Glutamatergic neuron (in vitro differentiated cells): ENCODE results near the gene CACNG6. TPM values are rescaled to one million over a fixed set of nuclear protein-coding genes. Genes with fewer than 3 reads are reported as not detected.

Source experiments
- DNase-seq: peaks from one replicate; pipeline ENCODE4 v3.0.0; 2022
- H3K27ac Mint-ChIP-seq: one replicate; pipeline ENCODE4 v1.8.0; 2020; ENCODE audit warnings: mild to moderate bottlenecking, mixed read lengths, inconsistent platforms; ENCODE audit not compliant: unreplicated experiment
- H3K27me3 Mint-ChIP-seq: one replicate; pipeline ENCODE4 v1.8.0; 2020; ENCODE audit warnings: mild to moderate bottlenecking, moderate library complexity, mixed read lengths, inconsistent platforms; ENCODE audit not compliant: unreplicated experiment
- H3K36me3 Mint-ChIP-seq: one replicate; pipeline ENCODE4 v1.8.0; 2020; ENCODE audit warnings: mild to moderate bottlenecking, mixed read lengths, inconsistent platforms; ENCODE audit not compliant: unreplicated experiment
- H3K4me1 Mint-ChIP-seq: one replicate; pipeline ENCODE4 v1.8.0; 2020; ENCODE audit warnings: mild to moderate bottlenecking, low read depth, mixed read lengths, inconsistent platforms; ENCODE audit not compliant: unreplicated experiment
- H3K4me3 Mint-ChIP-seq: one replicate; pipeline ENCODE4 v1.8.0; 2020; ENCODE audit warnings: mild to moderate bottlenecking, mixed read lengths, inconsistent platforms; ENCODE audit not compliant: unreplicated experiment
- H3K9me3 Mint-ChIP-seq: one replicate; pipeline ENCODE4 v1.8.0; 2020; ENCODE audit warnings: mild to moderate bottlenecking, moderate library complexity, mixed read lengths, inconsistent platforms; ENCODE audit not compliant: unreplicated experiment
- CTCF ChIP-seq: fragments of 200-600 bp; sonication (generic); IDR thresholded peaks from one replicate; pipeline ENCODE4 v1.5.0; 2021; ENCODE audit not compliant: partially characterized antibody, unreplicated experiment
- total RNA-seq: library from RNA; stranded (reverse); fragmentation: NEBNext Ultra II Directional; extraction: Animal tissue kit (Norgen Biotek cat#: 25700); gene quantifications from one replicate; pipeline ENCODE4 v1.2.1, GENCODE V29; 2021; ENCODE audit not compliant: unreplicated experiment

CACNG6 gene
- total RNA-seq, 1 donor from 2014 or later = 0.74 TPM

GRCh38 chr19:53983457-53984289, 7.8 kb upstream of the CACNG6 start:
- Mint-ChIP-seq H3K27me3 (peaks cover 7% of the 10 kb centered on the region), H3K4me1 (peaks cover 6% of the 10 kb centered on the region), H3K9me3 (peaks cover 7% of the 10 kb centered on the region), H3K4me3 (no peak overlapping the region), H3K27ac (no peak overlapping the region), H3K36me3 (peaks cover 12% of the 10 kb centered on the region)
- DNase-seq = no peak
- no peak for TF ChIP-seq CTCF

GRCh38 chr19:53985863-53986262, 5.6 kb upstream of the CACNG6 start:
- no peak for DNase-seq
- no peak for TF ChIP-seq CTCF
- peaks cover 3% of the 10 kb centered on the region for H3K4me1 Mint-ChIP-seq
- H3K4me3 Mint-ChIP-seq = no peak overlapping the region
- H3K9me3 Mint-ChIP-seq = peaks cover 6% of the 10 kb centered on the region
- peaks cover 4% of the 10 kb centered on the region for H3K36me3 Mint-ChIP-seq
- peaks cover 1% of the 10 kb centered on the region for H3K27me3 Mint-ChIP-seq
- H3K27ac Mint-ChIP-seq = no peak overlapping the region

- Mint-ChIP-seq H3K4me3 (no peak overlapping the region), H3K9me3 (peaks cover 4% of the 10 kb centered on the region), H3K36me3 (no peaks in the 10 kb centered on the region), H3K4me1 (peaks cover 3% of the 10 kb centered on the region), H3K27ac (no peak overlapping the region), H3K27me3 (peaks cover 2% of the 10 kb centered on the region)
- TF ChIP-seq CTCF = no peak
- DNase-seq = no peak
Measured at GRCh38 chr19:53988981-53989380, 2.5 kb upstream of the CACNG6 start.

- Mint-ChIP-seq H3K27ac (peak overlapping the region; percentile 48), H3K36me3 (no peaks in the 10 kb centered on the region), H3K4me3 (peak overlapping the region; percentile 41), H3K9me3 (peaks cover 9% of the 10 kb centered on the region), H3K4me1 (peaks cover 6% of the 10 kb centered on the region), H3K27me3 (peaks cover 5% of the 10 kb centered on the region)
- no peak for DNase-seq
- no peak for TF ChIP-seq CTCF
Measured at GRCh38 chr19:53989600-53990533, 1.6 kb upstream of the CACNG6 start.

- H3K4me1 Mint-ChIP-seq = peaks cover 6% of the 10 kb centered on the region
- TF ChIP-seq CTCF = no peak
- H3K36me3 Mint-ChIP-seq = no peaks in the 10 kb centered on the region
- no peak overlapping the region for H3K27ac Mint-ChIP-seq
- H3K9me3 Mint-ChIP-seq = peaks cover 12% of the 10 kb centered on the region
- no peak for DNase-seq
- peak overlapping the region; percentile 70 for H3K4me3 Mint-ChIP-seq
- H3K27me3 Mint-ChIP-seq = peaks cover 10% of the 10 kb centered on the region
Measured at GRCh38 chr19:53992211-53992610, 774 bp downstream of the CACNG6 start.
